Urinary bladder (tissue), 4 donors: ENCODE measurements around the gene DIAPH1. TPM values are rescaled to one million over a fixed set of nuclear protein-coding genes. Genes with fewer than 3 reads are reported as not detected.
A peak's percentile ranks its signal among the peaks of the same experiment; 100 is the strongest.

Source experiments
- DNase-seq: peaks from one replicate; pipeline ENCODE4 v3.0.0-alpha.2; 2015; ENCODE audit errors: extremely low spot score
- H3K27ac ChIP-seq: one replicate; pipeline ENCODE4 v1.5.1; 2013; ENCODE audit warnings: low read depth, mild to moderate bottlenecking, moderate library complexity
- H3K36me3 ChIP-seq: one replicate; pipeline ENCODE4 v1.6.1; 2013; ENCODE audit warnings: mild to moderate bottlenecking, moderate library complexity; ENCODE audit not compliant: insufficient read depth
- H3K4me1 ChIP-seq: one replicate; pipeline ENCODE4 v1.6.1; 2013; ENCODE audit warnings: mild to moderate bottlenecking, moderate library complexity; ENCODE audit not compliant: insufficient read depth
- H3K4me3 ChIP-seq: one replicate; pipeline ENCODE4 v1.5.1; 2013; ENCODE audit warnings: low read depth, low read length
- WGBS: extraction: QIAGEN DNeasy Blood & Tissue Kit; methylation state at CpG from one replicate; pipeline ENCODE4 v1.1.7; 2013; 5-methylcytosine and 5-hydroxymethylcytosine counted together
- polyA plus RNA-seq: library from polyadenylated mRNA; stranded (reverse); fragments of 200-250 nt; gene quantifications from one replicate; pipeline ENCODE4 v1.2.3, GENCODE V29; 2013
- total RNA-seq: library from RNA; depleted of rRNA; stranded (reverse); fragments of >200 nt; gene quantifications from one replicate; pipeline ENCODE4 v1.2.3, GENCODE V29; 2014
- donor health status: healthy with polysubstance abuse.
- donor health status: healthy.

Gene DIAPH1
- total and polyA plus RNA-seq, 2 donors, result 18.1 to 30.3 TPM

- Histone ChIP-seq H3K36me3 (no peaks in the 10 kb centered on the region), H3K27ac (no peak overlapping the region), H3K4me3 (no peak overlapping the region), H3K4me1 (peaks cover 3% of the 10 kb centered on the region)
- no peak for DNase-seq
- 75% methylated on average over 8 of the region's 8 CpGs for WGBS
These were observed 94.8 kb downstream of the DIAPH1 start for GRCh38 chr5:141523991-141524390.

GRCh38 chr5:141522301-141522700 is 96.5 kb downstream of the DIAPH1 start:
- Histone ChIP-seq H3K4me3 (no peak overlapping the region), H3K27ac (no peak overlapping the region), H3K4me1 (peaks cover 3% of the 10 kb centered on the region), H3K36me3 (no peaks in the 10 kb centered on the region)
- WGBS, result 48% methylated on average over 2 of the region's 2 CpGs
- DNase-seq, result no peak

DNA sequence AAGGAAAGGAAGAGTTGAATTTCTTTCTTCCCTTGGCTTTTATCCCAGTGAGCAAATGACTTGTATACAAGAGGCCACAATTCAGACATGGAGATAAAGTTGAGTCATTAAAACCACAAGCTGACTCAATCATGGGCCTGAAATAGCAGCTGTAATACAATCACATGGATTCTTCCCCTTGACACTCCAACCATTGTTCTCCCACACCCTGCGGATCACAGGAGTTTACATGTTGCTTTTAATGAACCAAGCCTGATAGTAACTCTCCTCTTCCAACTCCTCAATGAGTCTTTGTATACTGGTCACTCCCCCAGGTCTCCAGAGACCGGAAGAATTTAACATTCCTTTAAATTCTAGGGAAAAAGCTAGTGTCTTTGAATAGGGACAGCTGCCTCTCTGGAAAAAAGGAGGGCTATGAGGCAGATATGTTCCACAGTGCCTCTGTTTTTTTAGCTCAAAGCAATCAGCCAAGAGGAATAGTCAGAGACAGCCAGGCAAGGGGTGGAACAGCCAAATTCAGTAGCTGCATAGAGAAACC is 97.5 kb downstream of the DIAPH1 start:
- whole genome bisulfite sequencing, result 32% methylated on average over 2 of the region's 2 CpGs
- peaks cover 3% of the 10 kb centered on the region for H3K4me1 ChIP-seq
- no peak overlapping the region for H3K4me3 ChIP-seq
- H3K27ac ChIP-seq, result peak overlapping the region; percentile 69
- DNase-seq, result no peak
- no peaks in the 10 kb centered on the region for H3K36me3 ChIP-seq

GRCh38 chr5:141519605-141520565 is 98.9 kb downstream of the DIAPH1 start:
- 74% methylated on average over 3 of the region's 3 CpGs for WGBS
- DNase-seq, result no peak
- H3K27ac ChIP-seq, result no peak overlapping the region
- no peaks in the 10 kb centered on the region for H3K36me3 ChIP-seq
- H3K4me1 ChIP-seq, result peaks cover 3% of the 10 kb centered on the region
- H3K4me3 ChIP-seq, result no peak overlapping the region

DNA sequence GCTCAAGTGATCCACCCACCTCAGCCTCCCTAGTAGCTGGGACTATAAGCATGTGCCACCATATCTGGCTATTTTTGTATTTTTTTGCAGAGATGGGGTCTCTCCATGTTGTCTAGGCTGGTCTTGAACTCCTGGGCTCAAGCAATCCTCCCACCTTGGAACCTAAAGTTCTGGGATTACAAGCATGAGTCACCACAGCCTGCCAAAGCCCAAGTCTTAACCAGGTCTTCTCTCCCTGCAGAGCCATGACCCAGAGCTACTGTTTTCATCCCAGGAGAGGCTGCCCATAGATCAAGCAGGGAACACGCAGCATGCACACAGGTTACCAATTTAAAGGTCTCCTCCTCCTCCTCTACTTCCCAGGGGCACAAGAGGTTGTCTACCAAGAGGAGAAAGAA is 100.2 kb downstream of the DIAPH1 start:
- WGBS, result 91% methylated on average over 1 of the region's 1 CpG

GRCh38 chr5:141517880-141518617 is 100.8 kb downstream of the DIAPH1 start:
- H3K27ac ChIP-seq, result peak overlapping the region; percentile 51
- H3K4me1 ChIP-seq, result peaks cover 3% of the 10 kb centered on the region

More for the DNA sequence above, 100.2 kb downstream of the DIAPH1 start:
- no peak overlapping the region for H3K4me3 ChIP-seq
- no peak overlapping the region for H3K27ac ChIP-seq
- peaks cover 3% of the 10 kb centered on the region for H3K4me1 ChIP-seq
- H3K36me3 ChIP-seq, result no peaks in the 10 kb centered on the region
- DNase-seq, result no peak

DNA sequence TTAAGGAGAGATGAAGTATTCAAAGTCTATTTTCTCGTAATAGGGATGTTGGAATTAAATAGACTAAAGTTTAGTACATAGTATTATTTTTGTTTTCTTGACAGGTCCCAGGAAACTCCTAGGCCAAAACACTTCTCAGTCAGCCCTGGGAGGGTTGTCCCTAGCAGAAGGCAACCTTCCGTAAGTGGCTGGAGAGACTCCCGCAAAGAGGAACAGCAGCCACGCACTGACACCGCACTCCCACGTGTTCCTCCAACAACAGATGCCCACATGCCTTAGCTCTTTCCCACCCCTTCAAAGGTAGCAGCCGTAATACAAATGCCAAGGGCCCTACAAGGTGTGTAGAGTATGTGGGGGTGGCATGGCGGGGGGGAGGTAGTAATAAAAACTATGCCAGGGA is 101.5 kb downstream of the DIAPH1 start:
- 86% methylated on average over 8 of the region's 8 CpGs for WGBS
- no peak overlapping the region for H3K27ac ChIP-seq
- no peak overlapping the region for H3K4me3 ChIP-seq
- H3K36me3 ChIP-seq, result no peaks in the 10 kb centered on the region
- DNase-seq, result no peak
- H3K4me1 ChIP-seq, result peaks cover 3% of the 10 kb centered on the region

More at GRCh38 chr5:141517880-141518617, 100.8 kb downstream of the DIAPH1 start:
- Histone ChIP-seq H3K4me3 (no peak overlapping the region), H3K36me3 (no peaks in the 10 kb centered on the region)
- DNase-seq, result no peak
- 58% methylated on average over 11 of the region's 11 CpGs for WGBS

- 80% methylated on average over 8 of the region's 8 CpGs for WGBS
- Histone ChIP-seq H3K27ac (no peak overlapping the region), H3K4me1 (peaks cover 3% of the 10 kb centered on the region), H3K4me3 (no peak overlapping the region), H3K36me3 (no peaks in the 10 kb centered on the region)
- DNase-seq, result no peak
These were observed 102.2 kb downstream of the DIAPH1 start for GRCh38 chr5:141516672-141517025.

DNA sequence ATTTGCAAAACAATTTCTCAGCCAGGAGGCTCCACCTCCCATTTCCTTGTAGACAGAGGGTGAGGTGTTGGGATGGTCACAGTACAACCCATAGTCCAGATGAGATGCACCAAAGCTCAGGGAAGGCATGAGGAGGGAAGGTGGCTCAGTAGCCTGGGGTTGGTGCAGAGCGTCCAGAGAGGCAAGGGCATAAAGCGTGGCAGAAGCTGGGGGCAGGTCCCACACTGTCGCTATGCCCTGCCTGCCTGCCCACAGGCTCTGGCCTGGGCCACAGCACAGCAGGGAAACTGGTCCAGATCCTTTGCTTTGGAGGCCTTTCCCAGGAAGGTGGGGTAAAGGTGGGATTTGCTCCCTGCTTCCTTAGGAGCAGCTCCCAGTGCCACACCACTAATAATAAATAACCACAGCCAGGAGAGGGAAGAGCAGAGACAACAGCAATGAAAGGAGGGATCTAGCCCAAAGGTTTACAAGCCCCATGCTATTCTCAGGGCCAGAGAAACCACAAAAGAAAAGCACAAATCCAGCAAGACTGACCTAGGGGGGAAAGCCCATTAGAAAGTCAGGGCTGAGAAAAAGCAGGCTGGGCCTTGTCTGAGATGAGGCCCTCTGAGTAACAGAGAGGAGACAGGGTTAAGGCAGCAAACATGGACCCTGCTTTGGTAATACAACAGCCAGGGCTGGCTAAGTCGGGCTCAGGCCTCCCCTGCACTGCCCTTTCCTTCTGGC is 102.7 kb downstream of the DIAPH1 start:
- H3K36me3 ChIP-seq, result no peaks in the 10 kb centered on the region
- no peaks in the 10 kb centered on the region for H3K4me1 ChIP-seq
- 81% methylated on average over 4 of the region's 4 CpGs for WGBS
- DNase-seq, result no peak
- H3K27ac ChIP-seq, result no peak overlapping the region
- H3K4me3 ChIP-seq, result no peak overlapping the region

DNA sequence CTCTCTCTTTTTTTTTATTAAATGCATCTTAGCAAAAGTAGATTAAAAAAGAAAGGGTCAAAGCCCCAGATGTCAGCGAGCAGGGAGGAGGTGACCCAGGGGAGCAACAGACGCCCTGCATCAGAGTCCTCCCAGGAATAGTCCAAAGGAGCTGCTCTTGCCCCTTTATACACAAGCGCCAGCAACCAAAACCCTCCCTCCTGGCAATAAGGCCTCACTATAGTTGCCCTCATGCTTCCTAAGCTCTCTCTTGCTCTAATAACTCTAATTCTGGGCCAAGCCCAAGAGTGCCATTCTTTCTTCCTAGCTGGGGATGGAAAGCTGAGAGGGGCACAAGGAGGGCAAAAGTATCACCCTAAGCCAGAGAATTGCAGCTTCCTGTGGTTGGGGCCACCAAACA is 103.7 kb downstream of the DIAPH1 start:
- 71% methylated on average over 3 of the region's 3 CpGs for WGBS
- no peak for DNase-seq
- Histone ChIP-seq H3K36me3 (no peaks in the 10 kb centered on the region), H3K27ac (no peak overlapping the region), H3K4me1 (no peaks in the 10 kb centered on the region), H3K4me3 (no peak overlapping the region)

DNA sequence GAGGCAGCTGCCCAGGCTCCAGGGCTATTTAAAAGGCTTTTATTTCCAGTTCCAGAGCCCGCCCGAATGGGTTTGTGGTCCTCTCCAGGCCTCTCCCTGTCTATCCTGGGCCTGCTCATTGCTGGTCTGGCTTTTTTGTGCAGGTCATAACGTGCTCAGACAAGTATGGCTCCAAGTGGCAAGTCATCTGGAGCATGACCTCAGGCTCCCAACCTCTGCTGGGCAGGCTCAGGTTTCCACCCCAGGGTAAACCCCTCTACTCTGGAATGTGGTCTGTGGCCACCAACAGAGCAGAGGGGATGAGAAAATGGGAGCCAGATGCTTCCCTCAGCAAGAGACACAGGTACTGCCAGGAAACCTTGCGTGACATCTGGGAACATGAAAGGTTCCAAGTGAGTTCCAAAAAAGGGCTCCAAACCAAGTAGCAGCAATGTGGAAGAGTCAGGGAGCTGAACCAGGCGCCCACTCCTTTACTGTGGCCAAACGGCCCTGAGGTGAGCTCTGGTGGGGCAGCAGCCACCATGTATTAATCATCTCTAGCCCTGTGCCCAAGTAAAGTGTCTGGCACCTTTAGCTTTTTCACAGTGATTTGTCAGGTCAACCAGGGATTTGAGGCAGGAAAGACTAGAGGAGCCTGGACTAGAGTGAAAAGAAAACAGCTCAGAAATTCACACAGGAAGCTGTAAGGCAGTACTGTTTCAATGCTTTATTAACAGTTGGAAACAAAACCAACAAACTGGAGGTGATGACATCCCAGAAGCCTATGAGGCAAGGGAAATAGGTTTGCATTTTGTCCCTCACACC is 104.3 kb downstream of the DIAPH1 start:
- DNase-seq, result no peak
- H3K4me3 ChIP-seq, result no peak overlapping the region

DNA sequence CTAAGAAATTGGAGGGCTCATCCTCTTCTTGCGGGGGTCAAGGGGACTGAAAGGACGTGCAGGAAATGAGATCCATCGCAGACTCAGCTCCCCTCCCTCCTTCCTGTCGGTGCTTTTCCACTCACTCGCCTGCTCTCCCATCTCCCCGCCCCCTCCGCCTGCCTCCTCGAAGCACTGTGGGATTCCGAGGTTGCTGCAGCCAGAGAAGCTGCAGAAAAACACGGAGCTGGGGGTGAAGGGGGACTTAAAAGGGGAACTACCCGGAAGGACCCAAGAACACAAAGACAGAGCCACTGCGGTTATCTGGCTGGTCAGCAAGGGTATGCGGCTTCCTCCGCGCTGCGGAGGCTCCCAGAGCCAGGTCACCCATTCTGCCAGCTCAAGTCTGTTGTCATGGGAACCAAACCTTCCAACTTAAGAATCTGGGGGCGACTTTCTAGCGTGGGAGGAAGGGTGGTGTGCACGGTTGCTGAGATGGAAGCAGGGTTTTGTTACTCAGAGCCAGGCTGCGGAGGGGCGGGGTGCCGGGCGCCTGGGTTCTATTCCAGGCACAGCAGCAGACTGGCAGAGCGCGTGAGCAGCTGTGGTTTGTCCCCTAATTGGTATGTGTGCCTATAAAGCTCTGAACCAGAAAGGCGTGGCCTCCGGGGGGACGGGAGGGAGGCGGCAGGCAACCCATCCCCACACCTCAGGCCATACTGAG is 105.0 kb downstream of the DIAPH1 start:
- 1% methylated on average over 29 of the region's 29 CpGs for WGBS
- Histone ChIP-seq H3K4me3 (peak overlapping the region; percentile 62), H3K27ac (peak overlapping the region; percentile 79), H3K36me3 (no peaks in the 10 kb centered on the region), H3K4me1 (no peaks in the 10 kb centered on the region)
- DNase-seq, result peak; percentile 86

More for the DNA sequence above, 104.3 kb downstream of the DIAPH1 start:
- WGBS, result 31% methylated on average over 6 of the region's 6 CpGs
- peak overlapping the region; percentile 79 for H3K27ac ChIP-seq
- no peaks in the 10 kb centered on the region for H3K36me3 ChIP-seq
- no peaks in the 10 kb centered on the region for H3K4me1 ChIP-seq
